GM20000 (cell line): ENCODE measurements around the gene CUBN.

Experiments
- DNase-seq: peaks from one replicate; pipeline ENCODE4 v3.0.0; 2012; ENCODE audit warnings: low spot score
- TF ChIP-seq, protein P1 (sequence below): IDR thresholded peaks from 2 replicates; pipeline ENCODE4 v1.5.1; 2012; ENCODE audit warnings: mild to moderate bottlenecking, control low read depth; ENCODE audit errors: extremely low read depth, missing control alignments

Gene CUBN

GRCh38 chr10:17154116-17154515, 24.5 kb upstream of the CUBN start:
- TF ChIP-seq, protein P1, sequence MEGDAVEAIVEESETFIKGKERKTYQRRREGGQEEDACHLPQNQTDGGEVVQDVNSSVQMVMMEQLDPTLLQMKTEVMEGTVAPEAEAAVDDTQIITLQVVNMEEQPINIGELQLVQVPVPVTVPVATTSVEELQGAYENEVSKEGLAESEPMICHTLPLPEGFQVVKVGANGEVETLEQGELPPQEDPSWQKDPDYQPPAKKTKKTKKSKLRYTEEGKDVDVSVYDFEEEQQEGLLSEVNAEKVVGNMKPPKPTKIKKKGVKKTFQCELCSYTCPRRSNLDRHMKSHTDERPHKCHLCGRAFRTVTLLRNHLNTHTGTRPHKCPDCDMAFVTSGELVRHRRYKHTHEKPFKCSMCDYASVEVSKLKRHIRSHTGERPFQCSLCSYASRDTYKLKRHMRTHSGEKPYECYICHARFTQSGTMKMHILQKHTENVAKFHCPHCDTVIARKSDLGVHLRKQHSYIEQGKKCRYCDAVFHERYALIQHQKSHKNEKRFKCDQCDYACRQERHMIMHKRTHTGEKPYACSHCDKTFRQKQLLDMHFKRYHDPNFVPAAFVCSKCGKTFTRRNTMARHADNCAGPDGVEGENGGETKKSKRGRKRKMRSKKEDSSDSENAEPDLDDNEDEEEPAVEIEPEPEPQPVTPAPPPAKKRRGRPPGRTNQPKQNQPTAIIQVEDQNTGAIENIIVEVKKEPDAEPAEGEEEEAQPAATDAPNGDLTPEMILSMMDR: no peak
- DNase-seq: no peak

- DNase-seq: no peak
- TF ChIP-seq, protein P1: no peak
These were observed 23.7 kb upstream of the CUBN start for GRCh38 chr10:17153321-17153720.

- no peak for DNase-seq
- TF ChIP-seq, protein P1: no peak
These were observed 22.1 kb upstream of the CUBN start for GRCh38 chr10:17151716-17152115.

DNA sequence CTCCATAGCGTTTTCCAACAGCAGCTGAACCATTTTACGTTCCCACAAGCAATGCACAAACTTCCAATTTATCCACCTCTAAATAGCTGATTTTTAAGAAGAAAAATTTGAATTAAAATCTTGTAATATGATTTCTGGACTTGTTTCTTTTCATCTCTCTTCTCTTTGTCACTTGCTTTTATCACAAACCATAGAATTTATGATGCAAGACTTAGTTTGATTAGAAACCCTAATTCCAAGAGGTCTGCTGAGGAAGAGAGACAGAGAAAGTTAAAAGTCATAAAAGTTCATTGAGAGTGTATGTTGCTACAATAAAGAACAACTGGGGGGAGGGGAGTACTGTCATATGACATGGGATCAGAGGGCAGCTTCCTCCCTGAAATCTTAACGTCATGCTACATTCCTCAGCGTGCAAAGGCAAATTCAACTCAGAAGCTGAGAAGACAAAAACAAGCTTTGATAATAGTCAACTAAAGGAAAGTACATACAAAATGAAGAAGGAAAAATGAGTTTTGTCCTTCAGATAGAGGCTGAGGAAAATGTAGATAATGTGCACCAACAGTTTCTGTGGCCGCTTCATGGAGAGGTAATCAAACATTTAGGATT, 18.4 kb upstream of the CUBN start:
- TF ChIP-seq, protein P1: no peak
- no peak for DNase-seq

DNA sequence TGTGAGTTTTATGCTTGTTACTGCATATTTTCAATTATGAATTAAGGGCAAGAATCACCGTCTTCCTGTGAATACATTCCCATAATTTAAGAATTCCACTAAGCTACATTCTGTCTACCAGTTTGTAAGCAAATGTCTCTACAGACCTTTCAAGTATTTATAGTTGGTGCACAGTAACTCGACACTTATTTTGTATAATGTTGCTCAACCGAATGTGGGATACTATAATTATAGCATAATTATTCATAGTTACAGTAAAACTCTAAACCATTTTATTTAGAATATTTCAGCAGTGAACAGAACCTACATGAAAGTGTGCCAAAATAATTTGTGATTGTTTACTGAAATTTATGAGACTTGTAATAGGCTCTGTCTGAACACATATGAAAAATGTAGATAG, 17.3 kb upstream of the CUBN start:
- no peak for DNase-seq
- TF ChIP-seq, protein P1: no peak

DNA sequence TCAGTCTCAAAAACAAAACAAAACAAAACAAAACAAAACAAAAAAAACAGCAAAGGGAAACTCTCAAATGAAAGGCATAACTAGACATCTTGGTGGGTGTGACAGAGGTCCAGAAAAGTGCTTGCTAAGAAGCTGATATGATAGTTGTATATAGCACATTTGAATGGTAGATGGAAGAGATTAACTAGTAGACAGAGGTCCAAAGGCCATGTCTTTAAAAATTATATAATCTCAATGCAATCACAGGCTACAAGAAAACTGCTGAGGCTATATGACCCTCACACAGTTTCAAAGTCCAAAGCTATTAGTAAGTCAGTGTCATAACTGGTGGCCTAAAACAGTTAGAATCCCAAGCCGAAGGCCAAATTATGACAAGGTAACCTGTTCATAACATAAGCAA, 15.6 kb upstream of the CUBN start:
- TF ChIP-seq, protein P1: no peak
- DNase-seq: no peak

DNA sequence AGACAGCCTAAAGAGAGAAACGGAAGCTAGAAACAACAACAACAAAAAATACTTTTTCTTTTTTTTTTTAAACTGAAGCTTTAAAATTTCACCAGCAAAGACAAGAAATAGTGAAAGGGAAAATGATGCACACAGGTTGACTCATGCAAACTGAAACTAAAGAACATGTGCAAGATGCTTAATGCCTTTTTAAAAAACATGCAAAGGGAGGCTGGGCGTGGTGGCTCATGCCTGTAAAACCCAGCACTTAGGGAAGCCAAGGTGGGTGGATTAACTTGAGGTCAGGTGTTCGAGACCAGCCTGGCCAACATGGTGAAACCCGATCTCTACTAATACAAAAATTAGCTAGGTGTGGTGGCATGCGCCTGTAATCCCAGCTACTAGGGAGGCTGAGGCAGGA, 15.1 kb upstream of the CUBN start:
- DNase-seq: no peak
- TF ChIP-seq, protein P1: no peak

DNA sequence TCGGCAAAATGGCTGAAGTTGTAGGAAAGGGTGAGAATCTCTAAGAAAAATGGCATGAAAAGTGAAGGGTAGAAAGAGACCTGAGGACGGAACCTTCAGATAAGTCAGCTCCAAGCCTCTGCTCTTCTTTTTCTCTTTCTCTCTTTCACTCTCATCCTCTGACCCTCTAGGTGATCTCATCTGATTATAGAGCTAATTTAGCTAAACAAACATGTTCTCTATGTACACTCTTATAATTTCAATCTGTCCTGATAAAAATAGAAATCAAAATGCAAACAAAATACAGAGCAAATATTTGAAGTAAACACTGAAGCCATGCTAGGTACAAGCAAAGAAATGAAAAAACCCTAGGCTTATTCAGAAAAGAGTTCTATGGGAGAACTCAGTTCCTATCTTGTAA, 14.4 kb upstream of the CUBN start:
- TF ChIP-seq, protein P1: no peak
- no peak for DNase-seq
